ENCODE data around the gene PDGFC.

PDGFC gene

GRCh38 chr4:156820931-156821330 is 150.7 kb downstream of the PDGFC start:
- TF ChIP-seq CTCF (IDR thresholded peaks at IDR 0.05), result no peak
- Histone ChIP-seq H3K9me3 (no peaks in the 10 kb centered on the region), H3K4me1 (peaks cover 0 to 20% (median 2%) of the 10 kb centered on the region in 4 donors), H3K4me3 (no peak overlapping the region), H3K27me3 (no peaks in the 10 kb centered on the region), H3K27ac (no peak overlapping the region), H3K36me3 (no peaks in the 10 kb centered on the region)
- DNase-seq, result no peak
- intact Hi-C loops (cut with DNase I; ENCODE audit: low total_unique reads), result no loop called here

GRCh38 chr4:156816360-156816755 is 155.2 kb downstream of the PDGFC start:
- Histone ChIP-seq H3K4me3 (no peak overlapping the region), H3K27ac (no peak overlapping the region), H3K36me3 (no peaks in the 10 kb centered on the region), H3K27me3 (no peaks in the 10 kb centered on the region), H3K4me1 (peaks cover 0 to 17% (median 2%) of the 10 kb centered on the region in 4 donors), H3K9me3 (no peaks in the 10 kb centered on the region)
- no peak for DNase-seq
- intact Hi-C loops (cut with DNase I; ENCODE audit: low total_unique reads), result no loop called here
- TF ChIP-seq CTCF (IDR thresholded peaks at IDR 0.05), result no peak

DNA sequence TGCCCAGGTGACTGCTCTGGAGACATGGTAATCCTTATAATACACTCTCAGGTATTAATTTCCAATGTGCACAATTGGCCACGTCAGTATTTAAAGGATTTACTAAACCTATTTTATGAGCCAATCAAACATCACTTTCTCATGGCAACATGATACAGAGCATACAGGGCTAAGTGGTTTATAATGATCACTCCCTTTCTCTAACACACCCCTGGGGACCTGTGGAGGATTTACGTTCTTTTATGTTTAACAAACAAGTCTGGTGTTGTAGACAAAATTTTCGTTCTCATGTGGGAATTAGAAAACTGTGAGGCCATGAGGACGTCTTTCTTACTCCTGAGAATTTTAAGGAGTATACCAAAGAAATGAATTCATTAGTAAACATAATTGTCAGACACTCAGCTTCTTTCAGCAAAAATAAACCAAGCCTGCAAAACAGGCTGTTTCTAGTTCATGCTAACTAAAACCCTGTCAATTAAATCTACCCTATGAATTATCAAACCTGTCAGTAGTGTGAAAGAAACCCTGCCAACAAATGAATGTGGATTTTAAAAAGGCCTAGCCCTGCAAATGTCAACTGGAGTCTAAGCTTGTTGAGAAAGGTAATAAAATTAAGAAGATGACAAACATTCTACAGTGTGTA is 155.8 kb downstream of the PDGFC start:
- intact Hi-C loops (cut with DNase I; ENCODE audit: low total_unique reads), result no loop called here
- Histone ChIP-seq H3K27ac (no peak overlapping the region), H3K4me1 (peaks cover 0 to 13% (median 2%) of the 10 kb centered on the region in 4 donors), H3K36me3 (no peaks in the 10 kb centered on the region), H3K9me3 (no peaks in the 10 kb centered on the region), H3K4me3 (no peak overlapping the region), H3K27me3 (no peaks in the 10 kb centered on the region)
- DNase-seq, result no peak
- no peak for TF ChIP-seq CTCF (IDR thresholded peaks at IDR 0.05)

GRCh38 chr4:156811963-156812362 is 159.6 kb downstream of the PDGFC start:
- H3K27ac ChIP-seq, result no peak overlapping the region
- no peak for TF ChIP-seq CTCF (IDR thresholded peaks at IDR 0.05)
- H3K27me3 ChIP-seq, result no peaks in the 10 kb centered on the region
- DNase-seq, result no peak
- no peaks in the 10 kb centered on the region for H3K9me3 ChIP-seq
- intact Hi-C loops (cut with DNase I; ENCODE audit: low total_unique reads), result no loop called here
- no peak overlapping the region for H3K4me3 ChIP-seq
- no peaks in the 10 kb centered on the region for H3K36me3 ChIP-seq
- H3K4me1 ChIP-seq, result peaks cover 0 to 6% (median 0%) of the 10 kb centered on the region in 4 donors

DNA sequence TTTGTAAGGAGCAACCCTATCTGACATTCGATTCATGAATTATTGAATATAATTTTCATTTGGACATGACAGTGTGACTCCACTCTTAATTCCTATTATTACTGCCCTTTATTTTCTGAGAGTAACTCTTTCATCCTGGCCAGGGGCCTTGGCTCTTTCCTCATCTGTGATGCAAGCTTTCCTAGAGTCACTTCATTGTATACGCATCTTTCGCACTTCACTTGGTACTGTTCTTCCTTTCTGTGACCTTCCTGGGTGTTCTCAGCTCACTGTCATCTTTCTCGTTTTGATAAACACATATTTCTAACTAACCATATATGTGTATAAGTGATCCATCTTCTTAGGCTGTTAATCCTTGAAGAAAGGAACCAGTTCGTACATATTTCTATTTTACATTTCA is 160.3 kb downstream of the PDGFC start:
- H3K27ac ChIP-seq, result no peak overlapping the region
- H3K36me3 ChIP-seq, result no peaks in the 10 kb centered on the region
- H3K4me1 ChIP-seq, result peaks cover 0 to 13% (median 0%) of the 10 kb centered on the region in 4 donors
- H3K4me3 ChIP-seq, result no peak overlapping the region
- no peak for TF ChIP-seq CTCF (IDR thresholded peaks at IDR 0.05)
- no peaks in the 10 kb centered on the region for H3K9me3 ChIP-seq
- DNase-seq, result no peak
- intact Hi-C loops (cut with DNase I; ENCODE audit: low total_unique reads), result no loop called here
- no peaks in the 10 kb centered on the region for H3K27me3 ChIP-seq

- intact Hi-C loops (cut with DNase I; ENCODE audit: low total_unique reads), result no loop called here
- no peak for TF ChIP-seq CTCF (IDR thresholded peaks at IDR 0.05)
- Histone ChIP-seq H3K27me3 (no peaks in the 10 kb centered on the region), H3K27ac (no peak overlapping the region), H3K36me3 (no peaks in the 10 kb centered on the region), H3K9me3 (no peaks in the 10 kb centered on the region), H3K4me1 (peaks cover 0 to 8% (median 0%) of the 10 kb centered on the region in 4 donors), H3K4me3 (no peak overlapping the region)
- no peak for DNase-seq
Measured at GRCh38 chr4:156805696-156806095, 165.9 kb downstream of the PDGFC start.
